Stimulated activated CD4-positive, alpha-beta T cell treated with anti-CD3 and anti-CD28 coated beads, Interleukin-1b, Interleukin-23, amount 100 ng/mL, for 4 hours (primary cell): ENCODE data around the gene ATP8B2.
"Not testable (repeated sequence)": the region's sequence is repeated elsewhere in the genome, so short reads cannot be mapped to it uniquely, and the experiment has no call there.

ENCODE experiments used
- DNase-seq, 2 donors: peaks; one replicate each; pipeline ENCODE4 v3.0.0-alpha.2; 2020; ENCODE audit warnings: low read depth in 2 of 2

Gene ATP8B2

GRCh38 chr1:154323493-154323892, 1.8 kb upstream of the ATP8B2 start:
- DNase-seq, result no peak

GRCh38 chr1:154324241-154324640, 1.1 kb upstream of the ATP8B2 start:
- DNase-seq, result no peak

GRCh38 chr1:154325583-154326545, 539 bp downstream of the ATP8B2 start:
- no peak for DNase-seq

- DNase-seq, result no peak
Observed at GRCh38 chr1:154326546-154327465, 1.5 kb downstream of the ATP8B2 start.

GRCh38 chr1:154327466-154328317, 2.4 kb downstream of the ATP8B2 start:
- DNase-seq, result no peak

- peak; percentile 82 to 88 for DNase-seq
Observed at GRCh38 chr1:154328318-154329151, 3.2 kb downstream of the ATP8B2 start.

GRCh38 chr1:154329152-154329521, 3.8 kb downstream of the ATP8B2 start:
- DNase-seq, result no peak

GRCh38 chr1:154329551-154330131, 4.3 kb downstream of the ATP8B2 start:
- DNase-seq, result no peak

GRCh38 chr1:154330669-154331068, 5.3 kb downstream of the ATP8B2 start:
- DNase-seq, result no peak

- no peak for DNase-seq
Observed at GRCh38 chr1:154334079-154335024, 9.0 kb downstream of the ATP8B2 start.

- peak; percentile 88 to 89 for DNase-seq
Observed at GRCh38 chr1:154335025-154335714, 9.8 kb downstream of the ATP8B2 start.

GRCh38 chr1:154337253-154337894, 12.0 kb downstream of the ATP8B2 start:
- no peak for DNase-seq

GRCh38 chr1:154338875-154339274, 13.6 kb downstream of the ATP8B2 start:
- DNase-seq, result no peak

GRCh38 chr1:154341366-154341765, 16.0 kb downstream of the ATP8B2 start:
- not testable (repeated sequence) for DNase-seq

- DNase-seq, result no peak
Observed at GRCh38 chr1:154342132-154342531, 16.8 kb downstream of the ATP8B2 start.

- DNase-seq, result peak; percentile 56 to 65
Observed at GRCh38 chr1:154342836-154343472, 17.6 kb downstream of the ATP8B2 start.
